IMR-90 (cell line): Measurements from ENCODE around the gene NTNG2. TPM values are rescaled to one million over a fixed set of nuclear protein-coding genes. Genes with fewer than 3 reads are reported as not detected.

Experiments
- ATAC-seq: fragments of 200-7000 bp; cut with Tn5 transposase; 2 replicates; pipeline ENCODE4 v1.9.1; 2020; ENCODE audit warnings: low read depth, mild to moderate bottlenecking, moderate library complexity
- BruUV-seq: library from RNA; stranded (reverse); fragments of 400-500 nt; replicated peaks from 2 replicates; lab custom pipeline; 2021; lab: Mats Ljungman, UMichigan
- CTCF ChIA-PET: fragments of 300-600 bp; formaldehyde crosslinking; extraction: SDS; loops from one replicate; lab custom pipeline; 2021; ENCODE audit warnings: antibody characterized with exemption; lab: Yijun Ruan, JAX
- POLR2A ChIA-PET: fragments of 300-600 bp; sonication (Branson Sonifier 250); formaldehyde crosslinking; loops from one replicate; lab custom pipeline; 2022; ENCODE audit warnings: antibody characterized with exemption; ENCODE audit not compliant: unreplicated experiment; lab: Charles Lee
- DNase-seq: peaks from one replicate; pipeline ENCODE4 v3.0.0; 2013
- H2AFZ ChIP-seq: replicated peaks from 2 replicates; pipeline ENCODE3; 2013; ENCODE audit warnings: low read length, mild to moderate bottlenecking; ENCODE audit not compliant: poor library complexity
- H2AK5ac ChIP-seq: 2 replicates; pipeline ENCODE4 v1.6.1; 2013; ENCODE audit warnings: low read depth, low read length, inconsistent platforms
- H2AK9ac ChIP-seq: replicated peaks from 2 replicates; pipeline ENCODE3; 2013; ENCODE audit warnings: mild to moderate bottlenecking, low read depth, low read length, moderate library complexity; ENCODE audit not compliant: poor library complexity
- H2BK120ac ChIP-seq: 2 replicates; pipeline ENCODE4 v1.6.1; 2013; ENCODE audit warnings: low read depth, low read length, inconsistent platforms
- H2BK15ac ChIP-seq: 3 replicates; pipeline ENCODE4 v1.6.1; 2013; ENCODE audit warnings: low read depth, low read length, inconsistent platforms
- H2BK20ac ChIP-seq: 2 replicates; pipeline ENCODE4 v1.6.1; 2013; ENCODE audit warnings: low read depth, mild to moderate bottlenecking, inconsistent platforms, low read length, moderate library complexity
- H2BK5ac ChIP-seq: 2 replicates; pipeline ENCODE4 v1.6.1; 2013; ENCODE audit warnings: mild to moderate bottlenecking, low read depth, low read length, inconsistent platforms; ENCODE audit not compliant: poor library complexity, severe bottlenecking
- H3K14ac ChIP-seq: replicated peaks from 2 replicates; pipeline ENCODE4 v1.6.1; 2013; ENCODE audit warnings: low read depth, low read length, inconsistent platforms
- H3K18ac ChIP-seq: 2 replicates; pipeline ENCODE4 v1.6.1; 2013; ENCODE audit warnings: low read depth, low read length, control low read depth
- H3K23ac ChIP-seq: 2 replicates; pipeline ENCODE4 v1.6.1; 2013; ENCODE audit warnings: low read depth, low read length, inconsistent platforms
- H3K27ac ChIP-seq: 2 replicates; pipeline ENCODE4 v1.5.1; 2013; ENCODE audit warnings: mild to moderate bottlenecking, control low read depth, low read length; ENCODE audit not compliant: insufficient read depth
- H3K27me3 ChIP-seq: 2 replicates; pipeline ENCODE4 v1.6.1; 2013; ENCODE audit warnings: low read length; ENCODE audit not compliant: control insufficient read depth, insufficient read depth
- H3K36me3 ChIP-seq: 2 replicates; pipeline ENCODE4 v1.6.1; 2013; ENCODE audit warnings: low read length, mixed read lengths; ENCODE audit not compliant: control insufficient read depth, insufficient read depth
- H3K4ac ChIP-seq: 2 replicates; pipeline ENCODE4 v1.6.1; 2013; ENCODE audit warnings: low read depth, low read length, inconsistent platforms
- H3K4me1 ChIP-seq: 2 replicates; pipeline ENCODE4 v1.6.1; 2013; ENCODE audit warnings: low read length, mixed read lengths; ENCODE audit not compliant: control insufficient read depth, insufficient read depth
- H3K4me2 ChIP-seq: 2 replicates; pipeline ENCODE4 v1.6.1; 2013; ENCODE audit warnings: low read depth, mild to moderate bottlenecking, control low read depth, low read length, moderate library complexity
- H3K4me3 ChIP-seq: 2 replicates; pipeline ENCODE4 v1.5.1; 2013; ENCODE audit warnings: low read depth, mild to moderate bottlenecking, control low read depth, low read length, moderate library complexity; ENCODE audit not compliant: insufficient read depth
- H3K56ac ChIP-seq: 2 replicates; pipeline ENCODE4 v1.6.1; 2013; ENCODE audit warnings: low read length, inconsistent platforms; ENCODE audit not compliant: insufficient read depth; ENCODE audit errors: extremely low read depth
- H3K79me1 ChIP-seq, 2 experiments: 2 replicates each; pipeline ENCODE4 v1.6.1; 2013; ENCODE audit warnings: low read length in 2 of 2, inconsistent platforms in 1 of 2, low read depth in 1 of 2
- H3K9ac ChIP-seq: 2 replicates; pipeline ENCODE4 v1.6.1; 2013; ENCODE audit warnings: low read depth, low read length, control low read depth
- H3K9me1 ChIP-seq: 2 replicates; pipeline ENCODE4 v1.6.1; 2013; ENCODE audit warnings: low read length, inconsistent platforms; ENCODE audit not compliant: insufficient read depth
- H3K9me3 ChIP-seq: 2 replicates; pipeline ENCODE4 v1.6.1; 2013; ENCODE audit warnings: low read length; ENCODE audit not compliant: control insufficient read depth, insufficient read depth
- H4K20me1 ChIP-seq: 2 replicates; pipeline ENCODE4 v1.6.1; 2013; ENCODE audit warnings: low read length, inconsistent platforms; ENCODE audit not compliant: insufficient read depth
- H4K5ac ChIP-seq: 2 replicates; pipeline ENCODE4 v1.6.1; 2013; ENCODE audit warnings: mild to moderate bottlenecking, low read depth, low read length, control low read depth
- H4K8ac ChIP-seq, 2 experiments: 2 replicates each; pipeline ENCODE4 v1.6.1; 2013; ENCODE audit warnings: low read depth in 2 of 2, low read length in 2 of 2, control low read depth in 1 of 2, inconsistent platforms in 1 of 2
- H4K91ac ChIP-seq: 2 replicates; pipeline ENCODE4 v1.6.1; 2013; ENCODE audit warnings: low read depth, low read length, inconsistent platforms; ENCODE audit not compliant: insufficient read depth
- BHLHE40 ChIP-seq: fragments of 150-350 bp; IDR thresholded peaks from 2 replicates; pipeline ENCODE4 v1.6.1; 2016; ENCODE audit warnings: mild to moderate bottlenecking, low read depth, low read length
- FOS ChIP-seq: fragments of 150-350 bp; IDR thresholded peaks from 2 replicates; pipeline ENCODE4 v1.6.1; 2016; ENCODE audit warnings: low read depth, low read length
- MXI1 ChIP-seq: IDR thresholded peaks from 2 replicates; pipeline ENCODE4 v1.6.1; 2012; ENCODE audit warnings: low read depth, mild to moderate bottlenecking, low read length, moderate library complexity, borderline replicate concordance
- RCOR1 ChIP-seq: IDR thresholded peaks from 2 replicates; pipeline ENCODE4 v1.6.1; 2012; ENCODE audit warnings: mild to moderate bottlenecking, low read length, improper control_type of control experiment; ENCODE audit not compliant: insufficient replicate concordance
- WGBS, 2 experiments: methylation state at CpG; one replicate each; pipeline versions ENCODE4 v1.1.5 to v1.1.7; 2013; ENCODE audit warnings: missing lambda C conversion rate in 2 of 2; ENCODE audit not compliant: insufficient read length in 1 of 2; ENCODE audit errors: extremely low coverage in 2 of 2; 5-methylcytosine and 5-hydroxymethylcytosine counted together
- dilution Hi-C: fragments of 300-500 bp; cut with HindIII; formaldehyde crosslinking; loops from one replicate; pipeline ENCODE4 v1.14.3; 2018; ENCODE audit warnings: low sequenced_read_pairs; ENCODE audit not compliant: unreplicated experiment
- in situ Hi-C: fragments of 300-500 bp; cut with MboI; formaldehyde crosslinking; loops from 3 replicates; pipeline ENCODE4 v1.14.3; 2019; ENCODE audit warnings: low sequenced_read_pairs, inconsistent platforms, mixed read lengths
- intact Hi-C: fragments of 100-400 bp; cut with micrococcal nuclease; formaldehyde crosslinking; loops from 2 replicates; pipeline ENCODE4 v1.10.0; 2022
- polyA plus RNA-seq, 3 experiments: library from polyadenylated mRNA; depleted of rRNA; stranded (reverse); fragments of >200 nt; gene quantifications; 2 replicates each; pipeline ENCODE4 v1.2.3, GENCODE V29; 2012; ENCODE audit warnings: low replicate concordance in 1 of 3
- total RNA-seq: library from RNA; depleted of rRNA; stranded (reverse); fragments of >200 nt; gene quantifications from 2 replicates; pipeline ENCODE4 v1.2.3, GENCODE V29; 2012
- TF ChIP-seq, protein P1 (sequence below): conservative IDR thresholded peaks from 2 replicates; pipeline ENCODE4 v1.5.1; 2012; ENCODE audit warnings: mild to moderate bottlenecking, low read depth, low read length, improper control_type of control experiment

Gene NTNG2
- total and polyA plus RNA-seq, 2 of the 4 experiments (the other 2 are of a cell fraction), result 0.54 to 0.84 TPM

DNA sequence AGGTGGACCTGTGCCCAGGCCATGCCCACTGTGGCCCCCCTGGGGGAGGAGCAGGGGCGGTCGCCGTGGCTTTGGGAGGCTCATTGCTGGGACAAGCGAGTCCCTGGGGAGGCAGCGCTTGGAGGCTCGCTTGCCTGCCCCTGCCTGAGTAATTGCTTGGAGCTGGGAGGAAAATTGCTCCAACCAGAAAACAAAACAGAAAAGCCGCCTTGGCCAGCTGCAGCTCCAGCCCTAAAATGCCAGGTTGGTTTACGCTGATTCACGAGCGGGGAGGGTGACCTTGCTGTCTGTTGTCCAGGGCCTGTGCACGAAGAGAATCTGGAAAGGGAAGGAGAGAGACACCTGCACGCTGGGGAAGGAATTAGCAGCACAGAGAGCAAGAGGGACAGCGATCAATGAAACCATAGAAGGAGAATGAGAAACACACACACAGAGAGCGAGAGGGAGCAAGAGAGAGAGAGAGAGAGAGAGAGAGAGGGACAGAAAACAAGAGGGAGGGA, 25.3 kb downstream of the NTNG2 start:
- Histone ChIP-seq H2AK5ac (no peak overlapping the region), H3K27ac (no peak overlapping the region), H4K91ac (no peak overlapping the region), H3K9me3 (no peaks in the 10 kb centered on the region), H3K27me3 (peaks cover 58% of the 10 kb centered on the region), H4K5ac (no peak overlapping the region), H4K20me1 (no peaks in the 10 kb centered on the region; the same call in none of the 2 replicates), H3K9ac (no peak overlapping the region), H3K4ac (no peak overlapping the region), H3K79me1 (no peaks in the 10 kb centered on the region), H2BK20ac (no peak overlapping the region), H3K36me3 (no peaks in the 10 kb centered on the region), H3K14ac (no peak overlapping the region), H2BK5ac (no peak overlapping the region), H3K23ac (no peak overlapping the region), H2BK15ac (no peak overlapping the region), H2BK120ac (no peak overlapping the region), H3K4me3 (no peak overlapping the region), H2AK9ac (no peak overlapping the region), H3K4me2 (no peak overlapping the region), H3K4me1 (no peaks in the 10 kb centered on the region), H3K18ac (no peak overlapping the region), H3K56ac (no peak overlapping the region), H3K9me1 (no peaks in the 10 kb centered on the region), H2AFZ (no peak overlapping the region), H4K8ac (no peak overlapping the region)
- dilution Hi-C loops (no loop called here), intact Hi-C loops (no loop called here), in situ Hi-C loops (no loop called here)
- POLR2A ChIA-PET, result no interaction called here
- TF ChIP-seq RCOR1, result no peak
- no peak for TF ChIP-seq BHLHE40
- no peak for TF ChIP-seq MXI1
- TF ChIP-seq FOS, result no peak
- TF ChIP-seq, protein P1, sequence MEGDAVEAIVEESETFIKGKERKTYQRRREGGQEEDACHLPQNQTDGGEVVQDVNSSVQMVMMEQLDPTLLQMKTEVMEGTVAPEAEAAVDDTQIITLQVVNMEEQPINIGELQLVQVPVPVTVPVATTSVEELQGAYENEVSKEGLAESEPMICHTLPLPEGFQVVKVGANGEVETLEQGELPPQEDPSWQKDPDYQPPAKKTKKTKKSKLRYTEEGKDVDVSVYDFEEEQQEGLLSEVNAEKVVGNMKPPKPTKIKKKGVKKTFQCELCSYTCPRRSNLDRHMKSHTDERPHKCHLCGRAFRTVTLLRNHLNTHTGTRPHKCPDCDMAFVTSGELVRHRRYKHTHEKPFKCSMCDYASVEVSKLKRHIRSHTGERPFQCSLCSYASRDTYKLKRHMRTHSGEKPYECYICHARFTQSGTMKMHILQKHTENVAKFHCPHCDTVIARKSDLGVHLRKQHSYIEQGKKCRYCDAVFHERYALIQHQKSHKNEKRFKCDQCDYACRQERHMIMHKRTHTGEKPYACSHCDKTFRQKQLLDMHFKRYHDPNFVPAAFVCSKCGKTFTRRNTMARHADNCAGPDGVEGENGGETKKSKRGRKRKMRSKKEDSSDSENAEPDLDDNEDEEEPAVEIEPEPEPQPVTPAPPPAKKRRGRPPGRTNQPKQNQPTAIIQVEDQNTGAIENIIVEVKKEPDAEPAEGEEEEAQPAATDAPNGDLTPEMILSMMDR, result no peak
- CTCF ChIA-PET, result no interaction called here
- DNase-seq, result no peak
- BruUV-seq, result no TSS peak
- ATAC-seq, result no peak; the same call in 1 of the 2 replicates
- WGBS, 2 experiments, result 0% methylated on average over 1 of the region's 14 CpGs; no CpG with 5 or more reads in 1 of the 2 experiments
